Right lung (tissue), 5 donors: ENCODE results near the gene ATXN1. TPM values are rescaled to one million over a fixed set of nuclear protein-coding genes. Genes with fewer than 3 reads are reported as not detected.

Experiments used
- DNase-seq, 2 donors: peaks; one replicate each; pipeline ENCODE4 v3.0.0-alpha.2; 2013
- polyA plus RNA-seq, 5 donors: library from polyadenylated mRNA; unstranded; fragments of 120-200 nt; gene quantifications; one replicate each; pipeline versions ENCODE4 v1.2.1 to v1.2.3, GENCODE V29; 2013; ENCODE audit warnings: inconsistent platforms in 1 of 5, low replicate concordance in 1 of 5; ENCODE audit not compliant: insufficient read length in 5 of 5, insufficient read depth in 1 of 5

Gene ATXN1
- polyA plus RNA-seq, 5 donors = 17.6 to 28.3 (median 25.1) TPM

DNA sequence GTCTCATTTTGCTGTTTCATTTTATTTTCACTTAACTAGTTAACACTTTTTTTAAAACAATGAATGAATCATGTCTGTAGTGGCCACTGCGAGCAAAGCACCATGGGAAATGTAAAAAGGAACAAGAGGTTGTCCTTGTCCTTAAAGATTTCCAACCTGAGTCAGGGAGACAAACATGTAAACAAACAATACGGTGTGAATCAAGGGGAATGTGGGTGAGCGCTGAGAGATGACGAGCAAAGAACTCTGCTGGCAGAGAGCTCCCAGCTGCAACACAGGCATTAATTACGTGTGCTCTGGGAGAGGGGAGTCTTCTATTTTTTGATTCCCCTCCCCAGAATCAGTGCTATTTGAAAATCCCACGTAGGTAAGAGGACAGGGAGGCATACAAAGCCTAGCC lies 84.3 kb downstream of the ATXN1 start:
- no peak for DNase-seq

DNA sequence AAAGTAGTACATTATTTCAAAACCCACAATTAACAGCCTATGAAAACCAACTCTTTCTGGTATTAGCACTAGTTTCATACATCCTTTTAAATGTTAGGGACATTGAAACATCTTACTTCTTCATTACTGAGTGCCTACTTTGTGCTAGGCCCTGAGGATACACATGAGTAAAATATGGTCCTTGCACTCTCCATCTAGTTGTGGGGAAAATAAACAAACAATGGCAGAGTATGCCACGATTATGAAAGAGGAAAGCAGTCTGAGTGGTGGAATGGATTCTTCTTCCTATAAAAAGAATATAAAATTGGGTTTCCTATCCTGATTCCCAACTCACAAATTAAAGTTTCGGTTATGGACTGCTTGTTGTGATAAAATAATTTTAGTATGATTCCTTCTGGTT lies 84.9 kb downstream of the ATXN1 start:
- DNase-seq = no peak

DNA sequence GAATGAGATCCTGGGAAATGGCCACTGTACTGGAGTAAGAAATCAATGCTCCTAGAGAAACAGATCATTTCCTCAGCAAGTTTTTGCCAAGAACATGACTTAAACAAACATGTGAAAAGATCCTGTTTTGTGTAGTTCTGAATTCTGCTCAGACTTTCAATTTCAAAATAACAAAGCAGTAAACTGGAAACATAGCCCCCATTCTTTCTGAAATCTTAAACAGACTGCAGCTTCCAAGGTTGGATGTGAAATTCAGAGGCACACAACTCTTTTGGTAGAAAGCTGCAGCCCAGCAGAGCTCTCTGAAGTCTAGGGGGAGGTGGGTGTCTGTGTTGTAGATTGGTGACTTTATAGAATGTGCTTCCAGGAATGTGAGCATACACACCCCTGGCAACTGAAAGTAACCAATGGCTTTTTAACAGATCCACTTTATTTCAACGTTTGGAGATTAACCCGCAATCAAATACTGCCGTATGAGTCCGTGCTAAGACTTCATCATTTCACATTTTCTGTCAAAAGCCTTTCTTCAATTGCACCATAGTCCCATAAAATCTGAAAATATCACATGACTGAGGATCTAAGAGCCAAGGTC lies 86.4 kb downstream of the ATXN1 start:
- DNase-seq = no peak

DNA sequence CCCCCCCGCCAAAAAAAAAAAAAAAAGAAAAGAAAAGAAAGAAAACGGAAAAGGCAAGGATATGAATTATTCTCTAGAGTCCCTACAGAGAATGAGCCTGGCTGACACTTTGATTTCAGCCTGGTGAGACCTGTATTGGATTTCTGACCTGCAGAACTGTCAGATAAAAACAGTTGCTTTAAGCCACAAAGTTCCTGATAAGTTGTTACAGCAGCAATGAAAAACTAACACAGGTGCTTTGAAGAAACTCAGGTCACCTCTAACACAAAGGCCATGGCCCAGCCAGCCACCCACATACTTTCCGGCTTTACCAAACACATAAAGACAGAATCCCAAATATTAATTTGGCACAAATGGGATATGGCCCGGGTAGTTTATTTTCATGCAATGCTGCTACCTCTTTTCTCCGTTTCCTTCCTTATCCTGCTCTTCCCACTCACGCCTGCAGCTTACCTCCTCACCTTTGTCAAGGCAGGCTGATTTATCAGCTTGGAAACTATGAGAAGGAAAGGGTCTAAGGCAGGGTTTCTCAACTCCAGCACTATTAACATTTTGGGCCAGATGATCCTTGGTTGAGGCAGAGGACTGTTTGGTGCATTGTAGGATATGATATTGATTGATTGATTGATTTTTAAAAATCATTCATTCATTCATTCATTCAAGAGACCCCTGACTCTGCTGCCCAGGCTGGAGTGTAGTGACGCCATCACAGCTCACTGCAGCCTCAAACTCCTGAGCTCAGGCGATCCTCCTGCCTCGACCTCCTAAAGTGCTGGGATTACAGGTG lies 88.1 kb downstream of the ATXN1 start:
- no peak for DNase-seq

DNA sequence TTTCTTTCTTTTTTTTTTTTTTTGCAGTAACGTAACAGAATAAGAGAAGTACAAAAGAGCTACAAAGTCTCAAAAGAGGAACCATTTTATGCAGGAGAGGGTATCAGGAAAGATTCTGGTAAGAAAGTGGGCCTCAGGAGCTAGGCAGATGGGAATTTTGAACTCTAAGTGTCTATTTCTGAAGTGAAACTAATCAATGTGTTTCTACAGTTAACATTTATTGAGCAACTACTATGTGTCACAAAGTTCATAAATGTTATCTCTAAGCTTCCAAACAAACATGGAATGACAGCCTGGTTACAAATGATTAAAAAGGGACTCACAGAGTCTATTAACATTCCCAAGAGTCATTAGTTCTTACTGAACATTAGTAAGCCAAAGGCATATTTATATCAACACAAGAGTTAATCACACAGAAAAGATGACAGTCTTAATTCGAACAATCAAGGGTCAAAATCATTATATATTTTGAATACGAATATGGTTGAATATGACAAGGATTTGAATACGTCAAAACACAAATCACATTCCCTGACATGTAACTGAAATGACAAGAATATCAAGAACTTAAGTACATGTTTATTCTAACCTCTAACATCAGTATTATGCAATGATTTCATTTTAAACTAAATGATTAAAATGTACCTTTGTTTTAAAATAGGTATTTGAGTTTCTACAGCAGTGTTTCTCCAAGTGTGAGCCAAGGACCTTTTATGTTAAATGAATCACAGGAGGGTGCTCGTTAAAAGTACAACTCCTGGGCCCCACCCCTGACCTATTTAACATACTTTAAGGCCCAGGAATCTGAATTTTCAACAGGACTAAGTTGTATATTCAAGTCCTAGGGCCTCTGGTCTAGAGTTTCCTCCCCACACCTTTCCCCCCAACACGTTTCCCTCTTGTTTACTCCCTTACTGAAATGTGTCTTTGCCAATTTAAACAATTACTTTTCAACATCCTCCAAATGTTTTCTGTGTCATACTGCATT lies 89.7 kb downstream of the ATXN1 start:
- no peak for DNase-seq

DNA sequence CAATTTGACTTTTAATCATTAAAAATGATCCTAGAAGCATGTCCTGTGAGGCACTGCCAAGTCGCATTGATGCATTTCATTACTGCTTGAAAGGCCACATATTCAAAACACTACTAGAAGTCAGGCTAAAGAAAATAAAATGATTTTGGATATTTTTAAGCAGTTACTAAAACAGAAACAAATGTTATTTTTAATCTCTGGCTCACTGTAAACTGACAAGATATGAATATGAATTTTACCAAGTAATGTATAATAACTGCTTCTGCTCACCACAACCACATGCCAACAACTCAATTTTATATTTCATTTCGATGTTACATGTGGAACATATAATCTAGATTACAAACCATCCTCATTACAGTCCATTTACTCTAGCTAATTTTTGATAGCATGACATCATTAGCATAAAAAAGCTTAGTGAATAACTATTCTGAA lies 90.6 kb downstream of the ATXN1 start:
- DNase-seq = no peak

DNA sequence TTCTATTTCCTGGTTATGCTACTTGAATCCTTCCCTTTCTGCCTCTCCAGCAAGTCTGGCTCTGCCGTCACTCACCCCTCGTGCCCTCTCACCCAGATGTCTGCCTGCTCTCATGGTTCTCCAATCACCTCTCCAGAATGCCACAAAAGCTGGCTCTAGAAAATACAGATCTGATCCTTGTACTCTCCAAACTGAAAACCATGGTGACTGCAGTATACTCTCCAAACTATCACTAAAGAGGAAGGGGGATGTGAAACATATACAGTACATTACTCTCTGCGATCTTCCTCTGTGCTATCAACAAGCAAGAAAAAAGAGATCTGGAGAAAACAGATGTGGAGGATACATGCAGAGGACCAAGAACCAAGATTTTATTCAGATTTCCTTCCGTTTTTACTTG lies 91.1 kb downstream of the ATXN1 start:
- no peak for DNase-seq

DNA sequence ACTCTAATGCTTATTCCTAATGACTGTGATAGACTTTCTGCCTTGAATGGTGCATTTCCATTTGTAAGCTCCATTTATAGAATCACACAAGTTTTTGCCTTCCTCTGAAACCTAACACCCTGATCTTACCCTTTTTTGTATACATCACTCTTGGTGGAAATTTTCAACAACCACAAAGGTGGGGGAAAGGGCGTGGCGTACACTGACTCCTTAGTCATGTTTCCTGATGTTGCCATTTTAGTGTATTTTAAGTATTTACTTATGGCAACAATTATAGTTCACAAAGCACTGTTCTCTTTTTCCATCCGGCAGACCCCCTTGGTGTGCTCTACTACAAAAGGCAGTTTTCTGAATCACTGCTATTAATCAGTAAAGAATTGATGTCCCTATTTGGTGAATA lies 92.0 kb downstream of the ATXN1 start:
- DNase-seq = no peak

DNA sequence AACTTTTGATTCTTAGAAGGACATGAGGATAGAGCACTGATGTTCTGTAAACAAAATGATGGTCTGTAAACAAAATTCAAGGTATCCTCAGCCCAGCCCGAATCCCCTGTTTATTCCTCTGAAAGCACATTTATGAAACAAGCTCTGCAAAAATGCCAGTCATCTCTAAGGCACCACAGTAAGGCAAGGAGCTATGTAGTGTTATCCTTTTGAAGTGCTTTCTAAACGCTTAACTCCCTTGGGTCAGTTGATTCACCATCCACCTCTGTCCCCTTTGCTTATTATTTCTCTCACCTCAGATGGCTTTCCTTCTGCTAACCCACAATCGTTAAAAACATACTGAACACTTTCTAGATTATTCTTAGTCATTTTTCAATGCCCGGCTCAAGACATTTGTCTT lies 93.8 kb downstream of the ATXN1 start:
- DNase-seq = no peak

DNA sequence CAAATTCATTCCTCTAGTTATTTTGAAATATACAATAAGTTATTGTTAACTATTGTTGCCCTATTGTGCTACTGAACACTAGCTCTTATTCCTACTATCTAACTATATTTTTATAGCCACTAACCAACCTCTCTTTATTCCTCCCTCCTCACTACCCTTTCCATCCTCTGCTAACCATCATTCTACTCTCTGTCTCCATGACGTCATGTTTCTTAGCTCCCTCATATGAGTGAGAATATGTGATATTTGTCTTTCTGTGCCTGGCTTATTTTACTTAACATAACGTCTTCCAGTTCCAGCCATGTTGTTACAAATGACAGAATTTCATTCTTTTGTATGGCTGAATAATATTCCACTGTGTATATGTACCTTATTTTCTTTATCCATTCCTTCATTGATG lies 95.3 kb downstream of the ATXN1 start:
- DNase-seq = no peak

DNA sequence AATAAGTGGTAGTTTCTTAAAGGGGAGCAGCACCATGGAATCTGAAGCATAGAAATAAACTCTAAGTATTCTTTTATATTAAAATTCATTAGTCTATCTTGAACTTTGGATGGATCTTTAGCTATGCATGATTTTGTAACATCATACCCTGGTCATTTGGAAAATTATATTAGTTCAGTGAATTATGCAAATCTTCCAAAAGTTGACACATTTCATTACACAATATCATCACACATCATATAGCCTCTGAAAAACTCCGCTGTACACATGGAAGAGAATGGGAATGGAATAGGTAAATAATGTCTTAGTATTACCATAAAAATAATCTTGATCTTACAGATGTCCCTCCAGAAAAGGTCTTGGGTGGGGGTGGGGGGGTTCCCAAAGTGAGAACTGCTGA lies 96.1 kb downstream of the ATXN1 start:
- DNase-seq = no peak

DNA sequence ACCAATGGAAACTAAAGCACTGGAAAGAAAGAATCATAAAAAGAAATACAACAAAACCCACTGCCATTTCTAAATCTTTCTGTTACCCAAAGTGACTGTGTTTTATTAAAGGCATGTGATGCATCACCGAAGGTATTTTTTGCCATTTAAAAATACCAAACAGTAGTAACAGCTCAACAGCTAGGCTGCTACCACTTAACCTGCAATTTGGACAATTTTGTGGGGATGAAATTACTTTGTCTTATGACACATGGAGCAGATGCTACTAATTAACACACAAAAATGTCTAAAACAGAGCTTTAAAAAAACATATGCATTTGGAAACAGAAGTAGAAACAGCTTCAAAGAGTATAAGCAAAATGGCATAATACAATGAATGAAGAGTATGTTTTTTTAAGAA lies 97.4 kb downstream of the ATXN1 start:
- DNase-seq = no peak

DNA sequence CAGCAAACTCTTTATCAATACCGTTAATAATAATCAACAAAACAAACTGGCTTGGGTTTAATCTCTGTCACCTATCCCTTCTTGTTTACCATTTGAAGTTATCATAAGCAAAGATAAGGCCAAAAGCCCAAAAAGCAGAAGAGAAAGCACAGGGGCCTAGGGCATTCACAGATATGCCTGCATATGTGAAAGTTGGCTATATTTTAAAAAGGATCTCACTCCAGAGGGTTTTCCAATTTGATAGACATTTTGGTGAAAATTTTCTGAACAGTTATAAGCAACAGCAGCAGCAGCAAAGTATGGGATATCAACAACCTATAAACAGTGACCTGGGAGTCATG lies 101.1 kb downstream of the ATXN1 start:
- no peak for DNase-seq

DNA sequence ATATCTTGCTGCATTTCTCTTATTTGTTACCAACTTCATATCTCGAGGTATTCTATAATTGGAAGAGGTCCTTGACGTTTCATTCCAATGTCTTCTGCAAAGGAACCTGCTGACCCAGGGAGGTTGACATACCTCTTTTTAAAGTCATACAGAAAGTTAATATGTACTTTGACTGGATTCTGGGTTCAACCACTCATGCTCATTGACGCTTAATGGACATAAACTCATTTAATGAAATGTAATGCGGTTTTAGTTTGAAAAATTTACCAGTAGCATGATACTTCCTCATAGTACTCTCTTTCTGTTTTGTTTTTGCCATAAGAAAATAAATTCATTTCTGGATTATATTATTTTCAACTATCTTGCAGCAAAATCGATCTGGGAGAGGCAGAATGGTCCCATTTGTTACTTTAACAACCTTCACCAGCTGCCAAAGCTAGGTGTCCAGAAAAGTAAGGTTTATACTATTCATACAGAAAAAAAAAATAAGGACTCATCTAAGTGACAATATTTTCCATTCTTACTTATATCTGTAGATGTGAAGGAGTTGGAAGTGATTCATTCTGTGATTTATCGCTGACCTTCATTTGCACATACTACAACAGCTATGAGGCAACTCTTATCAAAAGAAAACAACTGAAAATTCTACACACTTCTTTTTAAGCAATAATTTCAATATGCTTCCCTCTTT lies 101.6 kb downstream of the ATXN1 start:
- DNase-seq = no peak

DNA sequence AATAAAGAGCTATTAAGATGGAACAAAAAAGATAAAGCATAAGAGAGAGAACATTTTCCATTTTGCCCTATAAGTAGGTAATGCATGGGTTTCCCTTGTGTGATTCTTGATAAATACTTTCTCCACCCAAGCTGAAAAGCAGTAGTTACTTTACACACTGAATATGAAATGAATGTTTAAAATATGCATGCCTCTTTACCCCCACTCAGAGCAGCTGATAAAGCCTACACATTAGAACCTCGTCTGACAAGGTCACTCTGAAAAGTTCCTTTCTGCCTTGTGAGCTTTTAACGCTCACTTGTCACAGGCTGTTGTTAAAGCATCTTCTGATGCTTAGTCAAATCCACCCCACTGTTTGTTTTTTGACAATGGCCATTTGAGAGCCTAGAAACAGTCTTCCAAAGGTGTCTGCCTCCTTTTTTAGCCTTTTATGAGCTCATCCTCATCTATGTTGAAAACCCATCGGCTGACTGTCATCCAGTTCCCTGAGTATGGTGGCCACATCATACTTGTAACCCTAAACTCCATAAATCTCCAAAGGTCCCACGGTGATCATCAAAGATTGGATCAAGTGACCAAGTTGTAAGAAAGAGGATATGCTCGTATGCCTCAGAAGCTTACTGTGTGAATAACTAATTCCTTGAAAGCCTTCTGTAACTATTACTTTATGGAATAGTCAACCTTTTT lies 102.8 kb downstream of the ATXN1 start:
- no peak for DNase-seq

DNA sequence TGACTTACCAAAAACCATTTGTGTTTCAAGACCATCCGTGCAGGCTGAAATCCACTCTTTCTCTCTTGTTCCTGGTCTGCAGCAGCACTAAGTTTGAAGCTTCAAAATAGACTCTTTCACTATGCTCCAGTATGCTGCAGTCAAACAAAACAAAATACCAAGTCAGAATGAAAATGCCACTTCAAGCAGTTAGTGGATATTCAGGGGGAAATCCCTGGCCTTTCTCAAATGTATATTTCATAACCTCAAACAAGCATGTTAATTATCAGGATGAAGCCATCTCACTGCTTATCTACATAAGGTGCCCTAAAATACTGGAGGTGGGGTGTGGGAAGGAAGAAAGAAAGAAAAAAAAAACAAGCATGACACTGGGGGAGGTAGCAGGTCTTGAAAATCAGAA lies 103.5 kb downstream of the ATXN1 start:
- DNase-seq = no peak

DNA sequence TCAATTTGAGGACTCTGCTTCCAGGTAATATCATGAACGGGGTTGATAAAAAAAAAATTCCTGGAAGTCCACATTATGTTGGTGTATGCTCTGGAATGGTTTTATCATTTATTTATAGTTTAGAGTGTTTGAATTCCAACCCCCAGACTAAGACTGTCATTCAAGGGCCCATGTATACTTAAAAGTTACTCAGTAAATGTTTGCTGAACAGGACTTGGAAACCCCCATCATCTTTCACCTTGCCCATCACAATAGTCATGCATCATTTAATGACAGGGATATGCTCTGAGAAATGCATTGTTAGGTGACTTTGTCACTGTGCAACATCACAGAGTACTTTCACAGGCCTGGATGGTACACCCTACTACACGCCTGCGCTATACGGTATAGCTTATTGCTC lies 104.8 kb downstream of the ATXN1 start:
- DNase-seq = no peak

DNA sequence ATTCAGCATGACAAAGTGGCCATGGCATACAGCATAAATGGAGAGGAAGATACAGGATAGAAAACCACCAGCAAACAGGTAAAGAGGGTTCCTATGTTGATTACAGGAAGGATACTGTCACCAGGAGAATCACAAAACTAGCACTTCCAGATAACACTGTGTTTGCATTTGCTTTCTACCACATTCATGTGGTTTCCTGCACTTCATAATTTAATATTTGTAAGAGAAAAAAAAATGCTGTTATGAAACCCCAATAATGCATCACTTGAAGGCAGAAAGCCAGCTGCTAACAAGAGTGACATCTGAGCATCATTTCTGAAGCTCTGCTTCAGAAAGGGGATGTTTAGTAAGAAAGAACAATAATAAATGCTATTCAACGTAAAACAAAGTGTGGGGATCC lies 106.6 kb downstream of the ATXN1 start:
- DNase-seq = no peak

DNA sequence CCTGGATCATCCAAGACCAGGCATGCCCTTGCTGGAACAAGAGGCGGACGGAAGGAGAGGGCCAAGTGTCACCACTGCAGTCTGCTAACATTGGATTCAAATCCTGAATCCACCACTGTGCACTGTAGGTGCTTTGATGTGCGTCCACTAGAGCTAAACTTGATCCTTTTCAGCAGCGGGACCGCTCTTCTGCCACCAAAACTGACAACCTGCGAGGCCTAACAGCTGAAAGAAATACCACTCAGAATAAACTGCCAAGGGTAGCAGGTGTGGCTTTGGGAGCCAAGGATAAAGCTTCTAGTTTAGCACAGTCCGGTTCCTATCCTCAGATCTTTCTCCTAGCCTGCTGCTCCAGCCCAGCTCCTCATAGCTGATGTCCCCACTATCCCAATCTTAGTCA lies 108.0 kb downstream of the ATXN1 start:
- no peak for DNase-seq

DNA sequence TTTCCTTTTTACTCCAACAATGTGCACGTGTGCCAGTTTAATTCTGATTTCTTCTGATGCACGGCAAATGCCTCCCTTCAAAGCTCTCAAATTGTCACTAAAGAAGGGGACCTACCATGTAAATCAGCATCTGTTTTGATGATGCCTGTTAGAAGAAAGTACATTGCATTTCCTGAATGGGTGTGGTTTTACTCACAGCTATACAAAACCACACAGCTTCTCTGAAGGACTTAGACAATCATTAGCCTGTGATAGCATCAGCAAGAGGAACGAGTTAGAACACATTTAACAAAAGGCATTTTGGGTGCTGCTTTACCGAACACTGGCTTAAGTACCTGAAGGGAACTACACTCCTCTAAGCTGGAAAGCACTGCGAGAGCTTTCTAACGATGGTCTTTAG lies 109.4 kb downstream of the ATXN1 start:
- no peak for DNase-seq

DNA sequence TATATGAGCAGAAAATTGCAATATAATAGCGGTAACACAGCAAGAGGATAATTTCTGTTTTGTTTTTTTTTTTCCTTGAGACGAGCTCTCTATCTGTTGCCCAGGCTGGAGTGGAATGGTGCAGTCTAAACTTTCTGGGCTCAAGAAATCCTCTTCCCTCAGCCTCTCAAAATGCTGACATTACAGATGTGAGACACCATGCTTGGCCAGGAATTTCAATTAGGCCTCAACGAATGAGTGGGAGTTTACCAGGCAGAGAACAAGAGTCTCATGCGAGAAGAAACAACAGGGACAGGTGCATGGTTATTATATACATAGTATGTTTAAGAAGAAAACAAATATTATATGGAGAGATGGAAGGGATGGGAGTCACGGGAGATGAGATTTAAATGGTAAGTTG lies 111.4 kb downstream of the ATXN1 start:
- no peak for DNase-seq

DNA sequence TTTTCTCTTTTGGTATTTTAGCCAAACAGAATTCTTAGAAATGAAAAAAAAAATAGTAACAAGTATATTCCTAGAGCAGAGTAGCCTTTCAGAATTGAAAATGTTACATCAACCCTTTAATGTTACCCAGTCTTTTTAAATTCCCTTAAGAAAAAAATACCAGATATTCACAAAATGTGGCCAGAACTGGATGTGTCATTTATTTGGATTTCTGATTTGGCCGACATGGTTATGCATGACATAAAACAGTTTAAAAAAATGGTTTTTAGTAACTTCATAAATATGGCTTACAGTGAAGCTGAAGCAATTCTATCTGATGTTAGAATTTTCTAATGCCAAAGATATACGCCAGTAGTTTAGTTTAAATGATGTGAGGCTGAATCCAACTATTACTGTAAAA lies 112.0 kb downstream of the ATXN1 start:
- DNase-seq = no peak
